Spleen (tissue), 11 donors: ENCODE data around the gene OPCML. TPM values are rescaled to one million over a fixed set of nuclear protein-coding genes. Genes with fewer than 3 reads are reported as not detected.

Source experiments
- DNase-seq: peaks from one replicate; pipeline ENCODE4 v3.0.0-alpha.2; 2020
- H3K27ac ChIP-seq, 8 donors: fragments of 200-600 bp; sonication (generic) in 7 of 8; 1 replicate in 4 of 8; 2 replicates in 4 of 8; pipeline versions ENCODE4 v1.5.0 to v1.8.0; 2016 to 2021; ENCODE audit warnings: inconsistent platforms in 4 of 8, mild to moderate bottlenecking in 4 of 8, moderate library complexity in 1 of 8
- H3K27me3 ChIP-seq, 7 donors: fragments of 200-600 bp; sonication (generic) in 6 of 7; replicated peaks in 1 of 7; 1 replicate in 4 of 7; 2 replicates in 3 of 7; pipeline versions ENCODE4 v1.5.0 to v1.8.0; 2016 to 2021; ENCODE audit warnings: inconsistent platforms in 3 of 7, mild to moderate bottlenecking in 1 of 7
- H3K36me3 ChIP-seq, 6 donors: fragments of 200-600 bp; sonication (generic) in 5 of 6; 1 replicate in 4 of 6; 2 replicates in 2 of 6; pipeline versions ENCODE4 v1.5.0 to v1.8.0; 2016 to 2021; ENCODE audit warnings: inconsistent platforms in 2 of 6
- H3K4me1 ChIP-seq, 6 donors: fragments of 200-600 bp; sonication (generic) in 5 of 6; 1 replicate in 3 of 6; 2 replicates in 3 of 6; pipeline versions ENCODE4 v1.5.0 to v1.8.0; 2016 to 2021; ENCODE audit warnings: inconsistent platforms in 3 of 6
- H3K4me3 ChIP-seq, 8 donors: fragments of 200-600 bp; sonication (generic) in 7 of 8; 1 replicate in 4 of 8; 2 replicates in 4 of 8; pipeline versions ENCODE4 v1.5.0 to v1.8.0; 2016 to 2021; ENCODE audit warnings: inconsistent platforms in 4 of 8, mild to moderate bottlenecking in 4 of 8, moderate library complexity in 2 of 8
- H3K9me3 ChIP-seq, 8 donors: fragments of 200-600 bp; sonication (generic) in 7 of 8; 1 replicate in 4 of 8; 2 replicates in 4 of 8; pipeline versions ENCODE4 v1.5.0 to v1.8.0; 2016 to 2021; ENCODE audit warnings: inconsistent platforms in 4 of 8
- CTCF ChIP-seq, 11 experiments: fragments of 200-600 bp in 7 of 11; fragments of 450-650 bp in 4 of 11; sonication (generic) in 4 of 11; IDR thresholded peaks in 8 of 11; conservative IDR thresholded peaks in 3 of 11; 1 replicate in 7 of 11; 2 replicates in 4 of 11; pipeline versions ENCODE4 v1.4.0 to v1.8.0; 2016 to 2021; ENCODE audit warnings: antibody characterized with exemption in 11 of 11, inconsistent platforms in 4 of 11, mild to moderate bottlenecking in 1 of 11
- POLR2A ChIP-seq, 3 donors: fragments of 450-650 bp; IDR thresholded peaks; one replicate each; pipeline ENCODE4 v1.5.1; 2017; ENCODE audit warnings: antibody characterized with exemption in 3 of 3, mild to moderate bottlenecking in 1 of 3
- POLR2AphosphoS5 ChIP-seq, 3 donors: sonication (generic); formaldehyde crosslinking; IDR thresholded peaks; one replicate each; pipeline ENCODE4 v1.5.1; 2017; ENCODE audit warnings: antibody characterized with exemption in 3 of 3
- WGBS, 5 donors: extraction: QIAGEN DNeasy Blood & Tissue Kit in 3 of 5; methylation state at CpG; one replicate each; pipeline versions ENCODE4 v1.1.5 to v1.1.7; 2013 to 2018; 5-methylcytosine and 5-hydroxymethylcytosine counted together
- intact Hi-C: fragments of 100-400 bp; cut with DNase I; formaldehyde crosslinking; loops from one replicate; pipeline ENCODE4 v1.15.0; 2023; ENCODE audit warnings: low total_unique reads
- polyA plus RNA-seq, 3 donors: library from polyadenylated mRNA; stranded (reverse); fragments of 200-250 nt; gene quantifications; one replicate each; pipeline ENCODE4 v1.2.1, GENCODE V29; 2013
- total RNA-seq, 7 donors: library from RNA; depleted of rRNA in 3 of 7; stranded (reverse); fragments of >200 nt in 3 of 7; fragmentation: NEBNext Ultra II Directional in 4 of 7; extraction: Animal tissue kit (Norgen Biotek cat#: 25700) in 4 of 7; gene quantifications; one replicate each; pipeline versions ENCODE4 v1.1.0 to v1.2.1, GENCODE V29; 2016 to 2021
- donor health status: healthy with polysubstance abuse.
- donor health status: DM: no; HTN: no; CAD: no; lungs with moderate emphysema.
- donor health status: DM: no; HTN: no; CAD: no.
- donor health status: Bipolar disorder and iron deficiency.
- donor health status: healthy.
- donor health status: DM: no; HTN: no; CAD: no.
- donor health status: DM: yes; HTN: yes; CAD: no.

The OPCML gene
- total and polyA plus RNA-seq, 10 donors, result 0.09 to 10.7 (median 3.1) TPM

- Histone ChIP-seq H3K9me3 (no peaks in the 10 kb centered on the region), H3K36me3 (no peaks in the 10 kb centered on the region), H3K4me1 (no peaks in the 10 kb centered on the region), H3K4me3 (no peak overlapping the region), H3K27me3 (peaks cover 0 to 4% (median 0%) of the 10 kb centered on the region in 7 donors), H3K27ac (no peak overlapping the region)
- no peak for TF ChIP-seq POLR2A (IDR thresholded peaks at IDR 0.05)
- WGBS, 5 donors, result 63 to 85% (median 72%) methylated on average over 1 of the region's 1 CpG
- DNase-seq, result no peak
- intact Hi-C loops, result no loop called here
Measured at GRCh38 chr11:133020372-133020714, 512.0 kb downstream of the OPCML start.

- no peaks in the 10 kb centered on the region for H3K36me3 ChIP-seq
- no peak for DNase-seq
- H3K9me3 ChIP-seq, result no peaks in the 10 kb centered on the region
- no peak for TF ChIP-seq CTCF (IDR thresholded peaks at IDR 0.05 in 8 of 11, conservative IDR thresholded peaks at IDR 0.05 in 3 of 11)
- no peak for TF ChIP-seq POLR2AphosphoS5 (IDR thresholded peaks at IDR 0.05)
- TF ChIP-seq POLR2A (IDR thresholded peaks at IDR 0.05), result no peak
- H3K4me1 ChIP-seq, result no peaks in the 10 kb centered on the region
- H3K27ac ChIP-seq, result no peak overlapping the region
- intact Hi-C loops, result no loop called here
- WGBS, 5 donors, result 81 to 86% (median 83%) methylated on average over 17 of the region's 17 CpGs
- no peak overlapping the region for H3K4me3 ChIP-seq
- peaks cover 0 to 4% (median 0%) of the 10 kb centered on the region in 7 donors for H3K27me3 ChIP-seq
Measured at GRCh38 chr11:133019545-133020371, 512.5 kb downstream of the OPCML start.

- TF ChIP-seq POLR2A (IDR thresholded peaks at IDR 0.05), result no peak
- TF ChIP-seq CTCF (IDR thresholded peaks at IDR 0.05 in 8 of 11, conservative IDR thresholded peaks at IDR 0.05 in 3 of 11), result no peak
- TF ChIP-seq POLR2AphosphoS5 (IDR thresholded peaks at IDR 0.05), result no peak
- Histone ChIP-seq H3K27ac (no peak overlapping the region), H3K4me1 (no peaks in the 10 kb centered on the region), H3K9me3 (no peaks in the 10 kb centered on the region), H3K36me3 (no peaks in the 10 kb centered on the region), H3K27me3 (no peaks in the 10 kb centered on the region), H3K4me3 (no peak overlapping the region)
- 68 to 83% (median 76%) methylated on average over 1 of the region's 1 CpG for WGBS, 5 donors
- DNase-seq, result no peak
- intact Hi-C loops, result no loop called here
Measured at GRCh38 chr11:133015457-133015856, 516.8 kb downstream of the OPCML start.

- no peak for DNase-seq
- Histone ChIP-seq H3K9me3 (no peaks in the 10 kb centered on the region), H3K27me3 (peaks cover 0 to 5% (median 0%) of the 10 kb centered on the region in 7 donors), H3K36me3 (no peaks in the 10 kb centered on the region), H3K4me3 (no peak overlapping the region), H3K27ac (no peak overlapping the region), H3K4me1 (no peaks in the 10 kb centered on the region)
- intact Hi-C loops, result no loop called here
- WGBS, 5 donors, result 75 to 86% (median 78%) methylated on average over 5 of the region's 5 CpGs
- no peak for TF ChIP-seq POLR2AphosphoS5 (IDR thresholded peaks at IDR 0.05)
- TF ChIP-seq POLR2A (IDR thresholded peaks at IDR 0.05), result no peak
- no peak for TF ChIP-seq CTCF (IDR thresholded peaks at IDR 0.05 in 8 of 11, conservative IDR thresholded peaks at IDR 0.05 in 3 of 11)
Measured at GRCh38 chr11:133014337-133014736, 518.0 kb downstream of the OPCML start.
